ENCODE measurements around the gene INSC. TPM values are rescaled to one million over a fixed set of nuclear protein-coding genes. Genes with fewer than 3 reads are reported as not detected.

Gene INSC
- total and polyA plus RNA-seq, 2 of the 8 experiments (the other 6 are each of a cell fraction or from before 2014, with no cell fraction given): 0.58 to 0.59 TPM

- TF ChIP-seq CHD7 (IDR thresholded peaks at IDR 0.05; ENCODE audit: insufficient replicate concordance, low read length) (no peak), HDAC2 (IDR thresholded peaks at IDR 0.05; ENCODE audit: borderline replicate concordance in 1 of 2, low read depth in 2 of 2, low read length in 2 of 2) (no peak), EP300 (IDR thresholded peaks at IDR 0.05; ENCODE audit: borderline replicate concordance in 1 of 2, low read depth in 2 of 2, low read length in 2 of 2) (no peak), GABPA (IDR thresholded peaks at IDR 0.05; ENCODE audit: borderline replicate concordance, insufficient read depth, low read length) (no peak), GTF2F1 (IDR thresholded peaks at IDR 0.05; ENCODE audit: borderline replicate concordance, low read depth, low read length) (no peak), NANOG (IDR thresholded peaks at IDR 0.05; ENCODE audit: insufficient read depth, low read depth, low read length, poor library complexity, severe bottlenecking) (no peak), RNF2 (IDR thresholded peaks at IDR 0.05; ENCODE audit: borderline replicate concordance, low read depth, low read length, missing control alignments, poor library complexity, severe bottlenecking) (no peak), POLR2A (IDR thresholded peaks at IDR 0.05; ENCODE audit: control extremely low read depth in 1 of 2, low read depth in 2 of 2, low read length in 2 of 2) (no peak), PHF8 (conservative IDR thresholded peaks at IDR 0.05; ENCODE audit: low read depth, low read length) (no peak), TAF1 (IDR thresholded peaks at IDR 0.05; ENCODE audit: low read depth, low read length) (no peak)
Measured at GRCh38 chr11:15192005-15192556, 77.4 kb downstream of the INSC start (continued).
